ENCODE measurements around the gene UBE2L3.

The UBE2L3 gene

GRCh38 chr22:21650823-21651520 lies 83.5 kb downstream of the UBE2L3 start:
- no peak for DNase-seq

DNA sequence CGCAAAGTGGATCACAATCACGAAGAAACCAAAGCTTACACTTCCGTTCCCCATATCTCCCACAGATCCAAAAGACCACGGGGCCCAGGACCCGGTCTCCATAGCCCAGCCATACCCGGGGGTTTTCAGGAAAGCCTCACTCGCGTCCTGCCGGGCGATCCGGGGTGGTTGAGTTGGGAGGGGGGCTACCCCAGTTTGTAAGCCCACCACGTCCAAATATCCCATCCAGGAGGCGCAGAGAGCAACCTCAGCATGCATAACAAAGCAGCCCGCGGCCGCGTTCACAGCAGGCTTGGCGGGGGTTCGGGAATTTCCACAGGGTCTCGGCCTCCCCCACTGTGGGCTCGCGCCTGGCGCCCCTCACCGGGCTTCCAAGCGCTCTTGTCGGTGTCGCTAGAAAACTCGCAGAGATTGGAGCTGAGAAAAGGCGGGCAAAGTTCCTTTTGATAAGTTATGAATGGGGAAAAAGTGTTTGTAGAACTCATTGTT lies 84.1 kb downstream of the UBE2L3 start:
- no peak for DNase-seq

DNA sequence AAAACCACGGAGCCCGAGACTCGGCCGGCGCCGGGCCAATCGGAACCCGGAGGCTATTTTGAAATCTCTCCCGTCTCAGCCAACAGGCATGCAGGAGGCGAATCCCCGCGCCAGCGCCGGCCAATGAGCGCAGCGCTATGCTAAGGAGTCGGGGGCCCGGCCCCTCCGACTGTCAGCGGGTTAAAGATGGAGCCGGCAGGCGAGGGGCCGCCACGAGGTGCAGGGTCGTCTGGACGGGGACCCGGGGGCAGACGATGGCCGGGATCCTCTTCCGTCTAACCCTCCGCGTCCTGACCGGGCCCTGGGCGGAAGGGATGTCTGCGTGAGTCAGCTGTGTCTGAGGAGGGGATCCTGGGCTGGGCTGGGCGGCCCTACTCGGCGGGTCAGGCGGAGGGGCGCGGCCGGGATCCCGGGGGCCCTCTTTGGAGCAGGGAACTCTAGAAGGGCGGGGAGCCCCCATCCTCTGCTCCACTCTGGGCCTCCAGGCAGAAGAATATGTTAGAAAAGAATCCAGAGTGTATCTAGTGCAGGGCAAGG lies 84.6 kb downstream of the UBE2L3 start:
- peak; percentile 80 for DNase-seq

DNA sequence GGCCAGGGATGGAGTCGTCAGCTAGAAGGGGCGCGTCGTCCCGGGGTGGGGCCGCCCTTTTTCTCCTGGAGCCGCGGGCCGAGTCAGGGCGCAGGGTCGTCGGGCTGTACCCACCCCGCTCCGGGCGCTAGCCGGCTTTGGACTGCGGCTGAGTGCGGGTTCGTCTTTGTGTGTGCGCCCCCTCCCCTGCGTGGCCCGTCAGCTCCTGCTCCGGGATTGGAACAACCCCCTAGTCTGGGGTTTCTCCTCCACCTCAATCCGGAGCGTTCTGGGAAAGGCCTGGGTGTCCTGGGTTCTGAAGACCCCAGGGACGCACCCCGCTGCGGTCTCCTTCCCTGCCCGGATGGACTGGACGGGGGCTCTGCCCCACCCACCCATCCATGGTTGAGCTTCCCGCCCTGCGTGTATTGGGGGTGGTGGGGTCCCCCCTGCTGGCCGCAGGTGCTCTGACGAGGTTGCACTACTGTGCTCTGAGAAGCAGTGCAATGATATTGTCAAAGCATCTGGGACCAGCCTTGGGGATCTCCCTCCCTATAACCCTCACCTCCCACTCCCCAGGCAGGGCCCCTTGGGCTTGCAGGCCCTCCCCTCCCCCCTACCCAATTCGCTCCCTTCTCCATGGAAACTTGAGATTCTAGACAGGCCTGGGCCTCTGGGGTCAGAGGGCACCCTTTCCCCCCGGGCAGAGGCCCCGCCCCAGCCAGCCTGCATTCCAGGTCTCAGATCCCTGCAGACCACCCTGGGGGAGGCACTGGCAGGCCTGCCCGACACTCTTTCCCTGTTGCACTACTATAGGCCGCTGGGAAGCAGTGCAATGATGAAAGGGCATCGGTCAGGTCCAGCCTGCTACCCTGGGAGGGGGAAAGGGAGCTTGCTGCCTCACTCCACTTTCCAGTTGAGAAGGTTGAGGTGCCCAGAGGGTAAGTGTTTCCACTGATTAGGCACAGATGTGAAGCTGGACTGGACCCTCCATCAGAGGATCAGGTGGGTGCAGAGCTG lies 85.3 kb downstream of the UBE2L3 start:
- DNase-seq = no peak

GRCh38 chr22:21657020-21657359 lies 89.5 kb downstream of the UBE2L3 start:
- DNase-seq = no peak

DNA sequence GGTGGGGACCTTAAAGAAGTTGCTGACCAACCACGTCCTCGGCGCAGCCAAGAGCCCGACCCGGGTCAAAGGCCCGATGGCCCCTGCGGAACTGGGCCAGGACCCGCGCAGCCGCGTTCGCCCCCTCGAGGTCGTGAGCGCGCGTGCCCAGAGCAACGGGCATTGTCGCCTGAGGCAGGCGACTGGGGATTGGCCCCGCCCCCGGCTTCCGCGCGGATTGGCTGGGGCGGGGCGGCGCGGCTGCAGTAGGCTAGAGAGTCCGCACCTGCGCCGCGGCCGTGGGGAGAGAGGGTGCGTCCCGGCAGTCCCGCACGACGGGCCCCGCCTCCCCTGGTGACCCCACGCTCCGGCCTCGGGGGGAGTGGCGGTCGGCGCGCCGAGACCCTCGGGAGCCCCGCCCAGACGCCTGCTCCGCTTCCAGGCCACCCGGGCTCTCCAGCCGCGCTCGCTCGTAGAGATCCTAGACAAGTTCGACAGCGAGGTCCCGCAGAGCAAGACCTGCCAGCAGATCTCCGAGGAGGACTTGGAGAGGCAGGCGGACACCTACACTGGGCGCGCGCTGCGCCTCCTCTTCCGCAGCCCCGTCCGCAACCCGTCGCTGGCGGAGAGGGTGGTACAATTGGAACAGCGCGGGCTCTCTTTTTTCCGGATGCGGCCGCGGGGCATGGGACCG lies 90.0 kb downstream of the UBE2L3 start:
- peak; percentile 84 for DNase-seq

DNA sequence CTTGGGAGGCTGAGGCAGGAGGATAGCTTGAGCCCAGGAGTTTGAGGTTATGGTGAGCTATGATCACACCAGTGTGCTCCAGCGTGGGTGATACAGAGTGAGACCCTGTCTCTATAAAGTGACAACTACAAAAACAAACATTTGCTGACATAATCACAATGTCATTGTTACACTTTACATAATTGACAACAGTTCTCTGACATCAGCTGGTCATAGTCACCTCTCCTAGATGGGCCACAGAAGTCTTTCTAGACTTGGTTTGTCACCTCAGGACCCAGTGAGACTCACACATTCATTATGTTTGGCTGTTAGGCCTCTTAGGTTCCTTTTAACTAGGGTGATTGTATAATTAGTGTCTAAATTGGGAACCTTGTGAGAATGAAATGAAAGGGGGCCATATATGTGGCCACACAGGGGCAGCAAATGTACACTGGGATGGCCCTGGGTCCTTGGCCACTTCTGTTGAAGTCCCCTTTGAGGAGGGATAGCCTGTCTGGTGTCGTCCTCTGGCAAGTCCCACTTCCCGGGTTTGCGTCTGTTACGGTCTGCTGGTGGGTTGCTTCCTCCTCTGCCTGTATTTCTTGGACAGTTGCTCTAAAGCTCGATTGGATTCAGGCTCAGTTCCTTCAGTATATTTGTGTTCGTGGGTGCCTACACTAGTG lies 92.5 kb downstream of the UBE2L3 start:
- DNase-seq = no peak

DNA sequence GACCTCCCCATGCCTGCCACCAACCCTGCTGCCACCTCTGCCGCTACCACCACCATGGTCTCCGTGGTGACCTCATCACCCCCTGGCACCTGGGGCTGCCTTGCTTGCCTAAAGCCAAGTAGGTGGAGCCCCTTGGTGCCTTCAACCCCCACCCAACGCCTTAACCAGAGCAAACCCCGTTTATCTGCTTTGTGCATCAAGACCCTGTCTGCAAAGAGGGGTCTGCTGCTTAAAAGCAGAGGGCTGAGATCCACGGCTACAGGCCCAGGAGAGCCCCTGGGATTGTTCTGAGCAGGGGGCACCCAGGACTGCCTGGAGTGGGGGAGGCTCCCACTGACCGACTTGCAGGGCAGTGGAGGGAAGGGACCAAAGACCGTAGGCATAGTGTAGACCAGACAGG lies 93.4 kb downstream of the UBE2L3 start:
- no peak for DNase-seq

DNA sequence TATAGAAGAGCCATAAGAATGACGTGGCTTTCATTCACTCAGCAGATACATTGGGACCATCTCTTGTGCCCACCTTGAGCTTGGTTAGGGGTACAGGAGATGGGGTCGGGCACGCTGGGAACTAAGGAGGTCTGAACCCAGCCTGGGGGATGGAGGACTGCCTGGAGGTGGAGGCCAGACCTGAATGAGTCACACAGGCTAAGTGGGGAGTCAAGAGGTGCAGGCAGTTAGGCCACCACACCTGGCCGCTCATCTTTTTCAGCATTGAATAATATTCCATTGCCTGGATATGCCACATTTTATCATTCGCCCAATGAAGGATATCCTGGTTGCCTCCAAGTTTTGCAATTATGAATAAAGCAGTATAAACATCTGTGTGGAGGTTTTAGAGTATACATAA lies 94.5 kb downstream of the UBE2L3 start:
- DNase-seq = no peak

DNA sequence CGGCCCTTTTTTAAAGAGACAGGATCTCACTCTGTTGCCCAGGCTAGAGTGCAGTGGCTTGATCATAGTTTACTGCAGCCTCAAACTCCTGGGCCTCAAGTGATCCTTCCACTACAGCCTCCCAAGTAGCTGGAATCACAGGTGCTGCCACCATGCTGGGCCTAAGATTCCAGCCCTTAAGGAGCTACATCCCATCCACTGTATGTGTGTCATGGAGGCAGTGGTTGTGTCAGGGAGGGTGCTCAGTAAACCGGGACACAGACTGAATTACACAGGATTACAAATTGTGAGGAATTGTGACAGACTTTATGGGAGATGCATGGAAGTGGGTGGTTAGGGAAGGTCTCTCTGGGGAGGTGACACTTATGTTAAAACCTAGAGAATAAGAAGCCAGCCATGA lies 96.2 kb downstream of the UBE2L3 start:
- DNase-seq = no peak

GRCh38 chr22:21665047-21665851 lies 97.7 kb downstream of the UBE2L3 start:
- no peak for DNase-seq

GRCh38 chr22:21666786-21667185 lies 99.3 kb downstream of the UBE2L3 start:
- DNase-seq = no peak

DNA sequence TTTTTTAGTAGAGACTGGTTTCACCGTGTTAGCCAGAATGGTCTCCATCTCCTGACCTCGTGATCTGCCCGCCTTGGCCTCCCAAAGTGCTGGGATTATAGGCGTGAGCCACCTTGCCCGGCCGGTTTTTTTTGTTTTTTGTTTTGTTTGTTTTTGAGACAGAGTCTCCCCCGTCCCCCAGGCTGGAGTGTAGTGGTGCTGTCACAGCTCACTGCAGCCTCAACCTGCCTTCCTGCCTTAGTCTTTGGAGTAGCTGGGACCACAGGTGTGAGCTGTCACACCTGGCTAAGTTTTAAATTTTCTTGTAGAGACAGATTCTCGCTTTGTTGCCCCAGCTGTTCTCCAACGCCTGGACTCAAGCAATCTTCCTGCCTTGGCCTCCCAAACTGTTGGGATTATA lies 101.5 kb downstream of the UBE2L3 start:
- no peak for DNase-seq

GRCh38 chr22:21672107-21672629 lies 104.7 kb downstream of the UBE2L3 start:
- no peak for DNase-seq
